GM13977 (cell line): ENCODE results near the gene EIF2AK2.

Experiments
- DNase-seq: peaks from one replicate; pipeline ENCODE4 v3.0.0; 2012; ENCODE audit warnings: low spot score
- in situ Hi-C: fragments of 300-500 bp; cut with MboI; formaldehyde crosslinking; loops from one replicate; pipeline ENCODE4 v1.12.0; 2022; ENCODE audit warnings: low sequenced_read_pairs, low pct_unique_long_range_greater_than_20kb, mixed read lengths, inconsistent platforms; ENCODE audit not compliant: unreplicated experiment
- TF ChIP-seq, protein P1 (sequence below): IDR thresholded peaks from 2 replicates; pipeline ENCODE4 v1.5.1; 2012; ENCODE audit warnings: mild to moderate bottlenecking, control low read depth; ENCODE audit not compliant: insufficient read depth; ENCODE audit errors: extremely low read depth, missing control alignments

The EIF2AK2 gene

DNA sequence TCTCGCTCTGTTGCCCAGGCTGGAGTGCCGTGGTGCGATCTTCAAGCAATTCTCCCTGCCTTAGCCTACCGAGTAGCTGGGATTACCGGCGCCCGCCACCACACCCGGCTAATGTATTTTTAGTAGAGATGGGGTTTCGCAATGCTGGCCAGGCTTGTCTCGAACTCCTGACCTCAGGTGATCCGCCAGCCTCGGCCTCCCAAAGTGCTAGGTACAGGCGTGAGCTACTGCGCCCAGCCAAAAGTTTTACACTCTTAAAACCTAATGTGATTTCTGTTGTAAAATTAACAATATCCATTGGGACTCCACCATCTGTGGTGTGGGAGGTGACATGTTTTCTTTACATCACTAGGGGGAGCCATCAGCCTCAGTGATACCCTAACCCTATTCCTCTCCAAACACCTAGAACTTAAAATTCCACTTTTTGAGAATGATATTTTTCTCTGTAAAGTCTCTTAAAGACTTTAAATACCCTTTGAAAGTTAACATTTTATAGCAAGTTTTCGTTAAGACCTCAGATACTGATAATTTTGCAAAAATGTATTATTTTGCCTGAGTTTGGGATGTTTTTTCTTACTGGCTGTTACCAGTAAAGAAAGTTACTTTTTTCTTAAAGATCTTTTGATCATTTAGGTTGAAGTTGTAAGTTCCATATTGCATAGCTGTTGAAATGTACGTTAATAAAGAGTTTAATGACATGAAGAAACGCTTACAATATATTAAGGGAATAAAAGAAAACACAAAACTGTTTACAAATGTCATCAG, 11.6 kb upstream of the EIF2AK2 start:
- in situ Hi-C loops: loop anchor here (25.0 kb wide), 1 partner anchor 719 kb away; no protein-coding TSS in a partner anchor
- TF ChIP-seq, protein P1, sequence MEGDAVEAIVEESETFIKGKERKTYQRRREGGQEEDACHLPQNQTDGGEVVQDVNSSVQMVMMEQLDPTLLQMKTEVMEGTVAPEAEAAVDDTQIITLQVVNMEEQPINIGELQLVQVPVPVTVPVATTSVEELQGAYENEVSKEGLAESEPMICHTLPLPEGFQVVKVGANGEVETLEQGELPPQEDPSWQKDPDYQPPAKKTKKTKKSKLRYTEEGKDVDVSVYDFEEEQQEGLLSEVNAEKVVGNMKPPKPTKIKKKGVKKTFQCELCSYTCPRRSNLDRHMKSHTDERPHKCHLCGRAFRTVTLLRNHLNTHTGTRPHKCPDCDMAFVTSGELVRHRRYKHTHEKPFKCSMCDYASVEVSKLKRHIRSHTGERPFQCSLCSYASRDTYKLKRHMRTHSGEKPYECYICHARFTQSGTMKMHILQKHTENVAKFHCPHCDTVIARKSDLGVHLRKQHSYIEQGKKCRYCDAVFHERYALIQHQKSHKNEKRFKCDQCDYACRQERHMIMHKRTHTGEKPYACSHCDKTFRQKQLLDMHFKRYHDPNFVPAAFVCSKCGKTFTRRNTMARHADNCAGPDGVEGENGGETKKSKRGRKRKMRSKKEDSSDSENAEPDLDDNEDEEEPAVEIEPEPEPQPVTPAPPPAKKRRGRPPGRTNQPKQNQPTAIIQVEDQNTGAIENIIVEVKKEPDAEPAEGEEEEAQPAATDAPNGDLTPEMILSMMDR: peak; percentile 77
- peak; percentile 82 for DNase-seq

DNA sequence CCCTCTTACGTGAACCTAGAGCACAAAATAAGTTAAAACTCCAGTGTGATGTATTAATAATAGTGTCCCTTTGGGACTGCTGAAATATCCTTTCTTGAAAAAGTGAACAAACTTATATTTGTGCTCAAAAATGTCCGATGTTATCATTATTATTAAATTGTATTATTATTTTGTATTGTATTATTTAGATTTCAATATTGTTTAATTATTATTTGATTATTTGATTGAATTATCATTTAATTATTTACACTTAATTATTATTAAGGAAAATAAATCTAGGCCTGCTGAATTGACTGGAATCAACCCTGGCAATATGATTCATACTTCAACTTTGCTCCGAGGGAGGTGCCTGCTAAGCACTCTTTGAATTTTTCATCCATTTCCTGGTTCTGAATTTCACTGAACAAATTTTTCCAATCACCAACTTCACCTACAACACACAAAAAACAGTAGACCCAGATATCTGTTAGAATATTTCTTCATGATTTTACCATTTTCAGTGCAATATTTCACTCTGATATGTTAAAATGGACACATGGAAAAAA, 10.9 kb upstream of the EIF2AK2 start:
- no peak for DNase-seq
- in situ Hi-C loops: loop anchor here (25.0 kb wide), 1 partner anchor 720 kb away; no protein-coding TSS in a partner anchor
- TF ChIP-seq, protein P1: no peak

- DNase-seq: no peak
- TF ChIP-seq, protein P1: no peak
- in situ Hi-C loops: loop anchor here (25.0 kb wide), 1 partner anchor 723 kb away; no protein-coding TSS in a partner anchor
These were observed 8.0 kb upstream of the EIF2AK2 start for GRCh38 chr2:37164757-37165156.

DNA sequence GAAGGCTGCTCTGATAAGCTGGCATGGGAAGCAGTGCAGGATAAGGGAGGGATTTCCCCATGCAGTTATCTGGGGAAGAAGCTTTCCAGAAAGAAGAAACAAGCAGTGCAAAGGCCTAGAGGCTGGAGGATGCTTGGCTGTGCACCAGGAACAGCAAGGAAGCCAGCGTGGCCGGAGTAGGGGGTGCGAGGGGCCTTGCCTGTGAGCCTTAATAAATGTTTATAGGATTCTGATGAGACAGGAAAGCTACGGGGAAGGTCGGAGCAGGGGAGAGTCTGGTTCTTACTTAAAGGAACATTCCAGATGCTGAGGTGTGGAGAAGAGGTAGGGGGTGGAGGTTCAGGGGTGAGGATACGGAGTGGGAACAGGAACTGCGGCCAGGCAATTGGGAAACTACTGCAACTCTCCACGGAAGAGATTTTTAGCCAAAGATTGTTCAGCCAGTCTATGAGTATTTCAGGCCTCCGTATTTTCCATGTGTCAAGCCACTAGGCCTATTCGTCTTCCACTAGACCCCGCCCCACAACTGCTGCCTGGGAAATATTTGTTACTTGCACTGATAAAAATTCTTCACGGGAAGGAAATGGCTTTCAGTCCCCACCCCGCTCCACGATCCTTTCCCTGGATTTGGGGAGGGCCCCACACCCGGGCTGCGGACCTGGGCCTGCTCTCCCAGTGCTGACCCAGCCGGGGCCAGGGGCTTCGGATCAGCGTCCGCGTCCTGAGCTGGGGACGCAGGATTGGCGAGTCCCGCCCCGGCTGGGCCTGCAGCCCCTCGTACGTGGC, 516 bp downstream of the EIF2AK2 start:
- DNase-seq: peak; percentile 29
- TF ChIP-seq, protein P1: no peak
- in situ Hi-C loops: loop anchor here (25.0 kb wide), 1 partner anchor 731 kb away; no protein-coding TSS in a partner anchor

- DNase-seq: peak; percentile 40
- in situ Hi-C loops: loop anchor here (25.0 kb wide), 1 partner anchor 733 kb away; no protein-coding TSS in a partner anchor
These were observed 2.0 kb downstream of the EIF2AK2 start for GRCh38 chr2:37154785-37155184.

DNA sequence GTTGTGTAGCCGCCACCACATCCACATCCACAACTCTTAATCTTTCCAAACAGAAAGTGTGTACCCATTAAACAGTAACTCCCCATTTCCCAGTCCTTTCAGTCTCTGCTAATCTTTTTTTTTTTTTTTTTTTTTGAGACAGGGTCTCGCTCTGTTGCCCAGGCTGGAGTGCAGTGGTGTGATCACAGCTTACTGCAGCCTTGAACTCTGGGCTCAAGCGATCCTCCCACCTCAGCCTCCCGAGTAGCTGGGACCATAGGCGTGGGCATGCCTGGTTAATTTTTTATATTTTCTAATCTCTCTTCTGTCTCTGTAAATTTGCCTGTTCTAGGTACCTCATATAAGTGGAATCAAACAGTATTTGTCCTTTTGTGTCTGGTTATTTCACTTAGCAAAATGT, 3.6 kb downstream of the EIF2AK2 start:
- TF ChIP-seq, protein P1: no peak
- in situ Hi-C loops: loop anchor here (25.0 kb wide), 1 partner anchor 734 kb away; no protein-coding TSS in a partner anchor
- no peak for DNase-seq

More at GRCh38 chr2:37154785-37155184, 2.0 kb downstream of the EIF2AK2 start:
- TF ChIP-seq, protein P1: no peak
